ENCODE data around the gene MXRA8. TPM values are rescaled to one million over a fixed set of nuclear protein-coding genes. Genes with fewer than 3 reads are reported as not detected.
A peak's percentile ranks its signal among the peaks of the same experiment; 100 is the strongest.

Gene MXRA8
- total RNA-seq, 4 donors from 2014 or later, result 78.2 to 147 (median 83.3) TPM

DNA sequence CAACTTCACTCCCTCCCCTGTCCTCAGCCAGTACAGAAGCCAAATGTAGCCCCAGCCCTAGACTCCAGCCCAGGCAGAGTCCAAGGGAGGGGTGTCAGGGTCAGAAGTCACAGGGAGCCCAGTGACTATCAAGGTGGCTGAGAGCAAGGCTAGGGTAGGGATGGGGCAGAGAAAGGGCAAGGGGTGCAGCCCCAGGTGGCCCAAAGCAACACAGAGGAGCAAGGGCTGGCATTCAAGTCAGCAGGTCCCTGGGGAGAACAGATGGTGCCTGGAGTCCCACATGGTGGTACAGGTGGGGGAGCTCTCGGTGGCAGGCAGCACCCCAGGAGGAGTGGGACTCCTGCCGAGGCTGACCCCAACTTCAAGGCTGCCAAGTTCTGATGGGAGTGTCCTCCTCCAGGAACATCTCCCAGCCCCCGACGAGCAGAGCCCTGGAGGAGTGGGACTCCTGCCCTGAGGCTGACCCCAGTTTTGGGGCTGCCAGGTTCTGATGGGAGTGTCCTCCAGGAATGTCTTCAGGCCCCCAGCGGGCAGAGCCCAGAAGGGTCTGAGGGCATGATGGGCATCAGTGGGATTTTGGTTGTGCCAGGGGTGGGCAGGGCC, 5.5 kb downstream of the MXRA8 start:
- ATAC-seq (ENCODE audit: low FRiP score) (no peak), DNase-seq (ENCODE audit: low spot score) (no peak)
- TF ChIP-seq, protein P1, sequence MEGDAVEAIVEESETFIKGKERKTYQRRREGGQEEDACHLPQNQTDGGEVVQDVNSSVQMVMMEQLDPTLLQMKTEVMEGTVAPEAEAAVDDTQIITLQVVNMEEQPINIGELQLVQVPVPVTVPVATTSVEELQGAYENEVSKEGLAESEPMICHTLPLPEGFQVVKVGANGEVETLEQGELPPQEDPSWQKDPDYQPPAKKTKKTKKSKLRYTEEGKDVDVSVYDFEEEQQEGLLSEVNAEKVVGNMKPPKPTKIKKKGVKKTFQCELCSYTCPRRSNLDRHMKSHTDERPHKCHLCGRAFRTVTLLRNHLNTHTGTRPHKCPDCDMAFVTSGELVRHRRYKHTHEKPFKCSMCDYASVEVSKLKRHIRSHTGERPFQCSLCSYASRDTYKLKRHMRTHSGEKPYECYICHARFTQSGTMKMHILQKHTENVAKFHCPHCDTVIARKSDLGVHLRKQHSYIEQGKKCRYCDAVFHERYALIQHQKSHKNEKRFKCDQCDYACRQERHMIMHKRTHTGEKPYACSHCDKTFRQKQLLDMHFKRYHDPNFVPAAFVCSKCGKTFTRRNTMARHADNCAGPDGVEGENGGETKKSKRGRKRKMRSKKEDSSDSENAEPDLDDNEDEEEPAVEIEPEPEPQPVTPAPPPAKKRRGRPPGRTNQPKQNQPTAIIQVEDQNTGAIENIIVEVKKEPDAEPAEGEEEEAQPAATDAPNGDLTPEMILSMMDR (IDR thresholded peaks at IDR 0.05), result no peak

- no peak for DNase-seq (ENCODE audit: low spot score)
- TF ChIP-seq, protein P1 (IDR thresholded peaks at IDR 0.05), result no peak
- no peak for ATAC-seq (ENCODE audit: low FRiP score)
These were observed 6.6 kb downstream of the MXRA8 start for GRCh38 chr1:1351511-1352427.

DNA sequence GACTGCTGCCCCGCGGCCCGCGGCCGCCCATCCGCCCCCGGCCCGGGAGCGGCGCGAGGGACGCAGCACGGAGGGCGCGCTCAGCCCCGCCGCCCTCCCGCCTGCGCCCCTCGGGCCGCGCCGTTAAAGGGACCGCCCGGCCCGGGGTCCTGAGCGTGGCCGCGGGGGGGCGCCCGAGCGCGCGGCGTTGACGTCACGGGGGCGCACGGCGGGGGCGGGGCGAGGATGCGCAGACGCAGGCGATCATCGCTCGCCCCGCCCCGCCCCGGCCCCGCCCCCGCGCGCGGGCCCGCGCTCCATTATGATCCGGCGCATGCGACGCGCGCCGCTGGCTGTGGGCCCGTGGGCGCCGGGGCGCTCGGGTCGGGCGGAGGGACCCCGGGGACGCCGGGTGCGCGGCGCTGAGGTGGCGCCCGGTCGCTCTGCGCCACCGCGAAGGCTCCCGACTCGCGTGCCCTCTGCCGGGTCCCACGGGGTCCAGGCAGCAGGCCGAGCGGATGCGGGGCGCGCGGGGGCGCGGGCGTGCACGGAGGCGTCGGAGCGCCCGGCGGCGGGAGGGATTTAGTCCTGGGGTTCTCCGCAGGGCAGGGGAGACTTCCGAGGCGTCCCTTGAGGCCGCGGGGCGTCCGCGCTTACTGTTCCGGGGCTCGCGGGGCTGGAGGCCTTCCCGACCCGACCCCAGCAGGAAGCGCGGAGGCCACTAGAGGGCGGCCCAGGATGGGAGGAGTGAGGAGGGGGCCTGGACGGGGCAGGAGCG, 8.9 kb downstream of the MXRA8 start, which contains the start of gene DVL1:
Gene DVL1 (minus strand): TSS at position 163 of the 757 bp plus-strand sequence. CDS start 353 bp downstream, outside the sequence.
- peak; percentile 50 for DNase-seq (ENCODE audit: low spot score)
- ATAC-seq (ENCODE audit: low FRiP score), result peak; percentile 68
- TF ChIP-seq, protein P1 (IDR thresholded peaks at IDR 0.05), result no peak

DNA sequence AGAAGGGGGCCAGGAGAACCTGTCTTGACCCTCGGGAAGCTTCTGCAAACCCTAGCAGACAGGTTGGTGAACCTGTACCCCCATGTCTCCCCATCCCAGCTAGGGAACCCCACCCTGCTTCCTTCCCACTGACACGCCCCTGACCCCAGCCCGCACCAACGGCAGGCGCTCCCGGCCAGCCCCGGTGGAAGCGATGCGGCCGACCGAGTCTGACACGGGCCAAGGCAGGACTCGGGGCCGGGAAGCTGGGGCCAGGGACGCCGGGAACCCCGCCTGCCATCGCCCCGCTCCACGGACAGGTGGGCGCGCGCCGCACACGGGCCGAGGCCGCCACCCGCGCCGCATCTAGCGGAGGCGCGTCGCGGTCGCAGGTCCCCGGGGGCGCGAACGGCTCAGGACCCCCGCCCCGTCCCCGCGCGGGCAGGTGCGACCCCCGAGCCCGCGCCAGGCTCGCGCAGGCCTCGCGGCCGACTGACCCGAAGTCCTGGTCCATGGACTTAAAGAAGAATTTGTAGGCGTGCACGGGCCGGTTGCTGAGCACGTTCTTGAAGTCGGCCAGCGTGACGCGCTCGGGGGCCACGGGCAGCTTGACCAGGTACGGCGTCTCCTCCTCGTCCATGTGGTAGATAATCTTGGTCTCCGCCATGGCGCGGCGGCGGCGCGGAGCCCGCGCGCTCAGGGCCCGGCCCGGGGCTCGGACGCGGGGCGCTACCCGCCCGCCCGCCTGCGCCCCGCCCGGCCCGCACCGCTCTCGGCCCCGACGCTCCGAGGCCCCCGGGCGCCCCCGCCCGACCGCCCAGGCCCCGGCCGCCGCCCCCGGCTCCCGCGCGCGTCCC, 9.7 kb downstream of the MXRA8 start:
- DNase-seq (ENCODE audit: low spot score) (no peak), ATAC-seq (ENCODE audit: low FRiP score) (peak; percentile 2)
- TF ChIP-seq, protein P1 (IDR thresholded peaks at IDR 0.05), result no peak

DNA sequence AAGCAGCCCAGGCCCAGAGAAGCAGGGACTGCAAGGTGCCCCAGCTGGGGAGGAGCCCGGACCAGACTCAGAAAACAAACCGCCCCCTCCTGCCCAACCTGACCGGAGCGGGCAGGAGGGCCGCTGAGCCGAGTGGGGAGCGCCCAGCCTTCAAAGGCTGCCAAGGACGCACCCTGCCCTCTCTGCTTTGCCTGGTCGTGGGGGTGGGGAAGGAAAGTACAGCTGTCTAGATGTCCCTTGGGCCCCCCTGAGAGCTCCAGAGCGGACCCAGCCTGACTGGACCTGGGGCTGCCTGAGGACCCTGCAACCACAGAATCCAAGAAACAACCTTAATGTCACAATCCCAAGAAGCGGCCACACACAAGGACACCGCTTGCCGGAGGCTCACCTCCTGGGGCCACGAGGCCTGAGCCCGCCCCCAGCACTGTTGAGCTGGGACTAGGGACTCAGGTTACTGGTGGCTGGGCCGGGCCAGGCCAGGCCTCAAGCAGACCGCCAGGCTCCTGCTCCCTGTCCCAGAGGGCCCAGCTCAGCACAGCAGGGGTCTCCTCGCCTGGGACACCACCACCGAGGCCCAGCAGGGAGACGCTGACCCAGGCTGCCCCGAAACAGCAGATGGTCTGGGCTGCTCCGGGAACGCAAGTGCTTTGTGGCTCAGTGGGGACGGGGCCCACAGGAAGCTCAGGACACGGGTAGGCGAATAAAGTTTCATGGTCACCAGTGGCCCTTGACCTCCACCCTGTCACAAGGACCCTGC, 10.5 kb downstream of the MXRA8 start:
- no peak for ATAC-seq (ENCODE audit: low FRiP score)
- no peak for DNase-seq (ENCODE audit: low spot score)
- TF ChIP-seq, protein P1 (IDR thresholded peaks at IDR 0.05), result no peak
